Limb (tissue), 2 donors: ENCODE results near the gene GALNT5.
"Not testable (repeated sequence)": the region's sequence is repeated elsewhere in the genome, so short reads cannot be mapped to it uniquely, and the experiment has no call there.

Source experiments
- DNase-seq, 2 donors: peaks; one replicate each; pipeline ENCODE4 v3.0.0-alpha.2; 2016; ENCODE audit errors: extremely low spot score in 2 of 2

Gene GALNT5

GRCh38 chr2:157327621-157328500 is 70.4 kb downstream of the GALNT5 start:
- DNase-seq: peak; percentile 57 to 70

- DNase-seq: no peak
Observed at GRCh38 chr2:157329524-157329923, 72.0 kb downstream of the GALNT5 start.

- no peak for DNase-seq
Observed at GRCh38 chr2:157333304-157334047, 76.0 kb downstream of the GALNT5 start.

GRCh38 chr2:157334335-157334734 is 76.8 kb downstream of the GALNT5 start:
- no peak for DNase-seq

DNA sequence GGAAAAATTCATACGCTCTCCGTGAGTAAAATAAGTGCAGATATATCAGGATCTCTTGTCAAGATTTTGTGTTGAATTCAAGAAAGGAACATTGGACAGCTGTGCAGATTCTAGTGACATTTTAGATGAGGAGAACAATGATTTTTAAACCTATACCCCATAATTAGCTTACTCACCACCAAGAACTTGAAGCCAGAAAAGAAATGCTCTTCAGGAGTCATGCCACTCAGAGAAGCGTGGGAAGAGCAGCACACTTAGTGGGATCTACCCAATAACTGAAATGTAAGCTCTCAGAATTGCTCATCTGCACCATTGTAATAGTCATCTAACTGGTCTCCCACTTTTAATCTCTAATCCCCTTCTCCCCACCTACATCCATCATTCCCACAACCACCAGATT is 77.3 kb downstream of the GALNT5 start:
- DNase-seq: no peak

DNA sequence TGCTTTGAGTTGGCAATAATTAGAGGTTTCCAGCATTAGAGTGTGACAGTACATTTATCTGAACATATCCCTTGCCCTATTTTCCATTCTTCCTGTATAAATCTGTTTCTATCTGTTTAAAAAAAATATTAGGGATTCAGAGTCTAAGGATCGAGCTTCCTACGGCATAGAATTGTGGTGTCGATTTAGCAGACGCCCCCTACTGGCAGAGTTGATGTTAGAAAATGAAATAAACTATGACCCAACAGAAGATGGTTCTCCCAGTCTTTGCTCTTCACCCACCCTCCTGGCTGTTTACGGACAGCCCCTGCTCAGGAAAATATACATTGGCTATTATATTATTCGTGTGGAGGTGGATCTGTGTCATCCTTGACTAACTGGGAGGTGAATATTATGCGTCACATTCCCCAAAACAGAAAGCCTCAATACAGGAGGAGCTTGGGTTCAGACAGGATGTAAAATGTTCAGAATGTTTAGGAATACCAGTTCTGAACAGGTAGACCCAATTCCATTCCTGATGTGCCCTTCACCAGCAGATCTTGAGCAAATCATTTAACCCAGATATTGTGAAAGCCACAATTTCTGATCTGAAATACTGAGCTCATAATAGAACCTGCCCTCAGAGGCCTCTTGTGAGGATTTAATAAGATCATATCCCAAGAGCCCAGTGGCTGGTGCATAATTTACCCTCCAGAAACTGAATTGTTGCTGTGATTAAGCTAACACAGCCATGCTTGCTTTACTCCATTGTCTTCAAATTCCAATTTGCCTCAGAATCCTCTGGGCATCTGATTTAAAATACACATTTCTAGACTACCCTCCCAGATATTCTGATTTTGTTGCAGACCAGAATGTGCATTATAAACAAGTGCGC is 78.9 kb downstream of the GALNT5 start:
- DNase-seq: no peak

DNA sequence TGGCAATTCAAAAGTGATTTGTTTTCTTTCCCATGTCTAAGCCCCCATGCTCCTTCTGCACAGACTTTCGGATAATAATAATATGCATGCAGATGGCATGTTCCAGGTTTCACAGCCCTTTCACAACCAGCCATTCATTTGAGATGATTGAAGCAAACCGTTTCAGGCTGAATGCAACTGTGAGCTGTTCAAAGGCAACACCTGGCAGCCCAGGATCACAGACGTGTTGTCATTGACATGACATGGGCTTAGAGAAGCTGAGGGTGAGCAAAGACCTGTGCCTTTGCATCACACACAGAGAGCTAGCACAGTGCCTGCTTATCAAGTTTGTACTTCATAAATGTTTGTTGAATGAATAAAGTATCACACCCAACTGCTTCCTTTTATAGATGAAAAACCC is 80.5 kb downstream of the GALNT5 start:
- no peak for DNase-seq

- DNase-seq: no peak
Observed at GRCh38 chr2:157339965-157340655, 82.6 kb downstream of the GALNT5 start.

DNA sequence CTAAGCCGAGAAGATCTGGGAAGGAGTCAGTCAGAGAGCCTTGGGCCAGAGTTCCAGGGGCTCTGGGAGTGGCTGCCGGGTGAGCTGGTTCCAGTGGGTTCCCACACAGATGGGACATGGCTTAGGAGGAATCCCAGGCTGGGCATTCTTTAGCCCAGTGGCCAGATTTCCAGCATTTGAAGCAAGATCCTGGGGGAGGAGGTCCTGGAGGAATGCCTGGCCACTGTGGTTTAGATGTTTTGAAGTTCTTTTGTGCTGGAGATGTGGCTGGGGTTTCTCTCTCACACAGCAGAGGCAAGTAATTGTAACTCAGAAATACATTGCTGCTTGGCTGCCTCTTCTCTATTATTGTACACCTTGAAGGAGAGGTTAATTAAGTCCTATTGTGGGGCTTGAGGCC is 83.9 kb downstream of the GALNT5 start:
- not testable (repeated sequence) for DNase-seq

- DNase-seq: no peak
Observed at GRCh38 chr2:157345647-157346389, 88.3 kb downstream of the GALNT5 start.

DNA sequence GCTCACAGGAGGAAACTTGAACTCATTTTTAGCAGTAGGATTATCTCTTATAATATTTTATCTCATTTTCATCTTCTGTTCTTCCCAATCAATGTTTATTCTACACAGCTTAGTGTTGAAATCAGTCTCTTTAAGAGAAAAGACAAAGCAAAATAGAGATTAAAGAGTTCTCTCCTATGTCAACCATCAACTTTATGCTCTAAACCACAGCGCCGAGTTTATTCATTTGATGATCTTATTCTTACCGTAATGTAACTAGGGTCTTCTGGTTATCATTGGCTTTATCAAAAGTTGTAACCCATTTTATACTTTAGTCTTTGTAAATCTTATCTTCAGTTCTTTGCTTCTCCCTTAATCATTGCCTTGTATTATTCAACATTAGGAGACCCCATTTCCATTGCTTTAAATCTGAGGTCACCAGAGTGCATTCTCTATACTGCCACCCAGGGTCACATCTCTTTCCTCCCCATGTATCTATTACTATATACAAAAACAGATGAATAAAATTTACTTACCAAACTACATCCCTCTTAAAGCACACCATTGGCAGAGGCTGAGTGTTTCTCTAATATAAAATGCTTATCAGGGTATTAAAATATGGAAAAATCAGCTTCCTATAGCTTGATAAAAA is 90.9 kb downstream of the GALNT5 start:
- DNase-seq: no peak

DNA sequence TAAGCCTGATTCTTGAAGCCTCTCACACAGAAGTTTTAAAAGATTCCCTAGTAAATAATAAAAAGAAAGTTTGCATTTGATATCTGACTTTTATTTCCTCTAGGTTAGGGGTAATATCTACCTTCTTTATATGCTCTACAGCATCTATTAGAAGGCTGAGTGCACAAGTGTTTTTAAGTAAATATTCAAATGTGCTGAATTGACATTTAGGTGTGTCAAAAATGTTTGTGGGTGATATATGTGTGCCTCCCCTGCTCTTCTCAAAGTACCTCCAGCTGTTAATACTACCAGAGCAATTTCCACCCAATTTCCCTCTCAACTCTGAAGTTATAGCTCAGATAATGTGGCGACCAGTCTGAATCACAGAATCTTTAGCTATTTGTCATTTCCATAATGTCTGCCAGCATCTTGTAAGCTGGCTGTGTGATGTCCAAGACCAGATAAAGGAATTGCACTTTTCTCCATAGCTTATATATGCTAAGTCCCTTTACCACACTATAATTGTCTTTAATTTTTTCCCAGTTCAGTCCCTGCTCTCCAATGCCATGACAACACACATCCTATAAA is 92.5 kb downstream of the GALNT5 start:
- DNase-seq: no peak

DNA sequence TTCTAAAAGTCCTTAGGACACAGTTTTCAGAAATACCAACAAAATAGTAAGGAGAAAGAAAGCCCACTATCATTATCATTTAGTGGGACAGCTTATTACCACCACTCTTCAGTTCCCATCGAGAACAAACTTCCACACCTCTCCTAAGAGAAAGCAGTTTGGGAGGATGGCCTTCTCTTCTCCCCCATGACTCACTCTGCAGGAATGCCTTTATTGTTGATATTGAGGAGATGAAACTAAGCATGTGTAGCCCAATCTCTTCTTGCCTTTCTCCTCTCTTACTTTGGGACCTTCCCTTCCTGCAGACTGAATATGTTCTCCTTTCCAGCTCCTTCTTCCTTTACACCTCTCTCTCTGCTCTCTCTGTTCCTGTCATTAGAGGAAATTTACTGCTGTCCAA is 98.1 kb downstream of the GALNT5 start:
- DNase-seq: no peak

DNA sequence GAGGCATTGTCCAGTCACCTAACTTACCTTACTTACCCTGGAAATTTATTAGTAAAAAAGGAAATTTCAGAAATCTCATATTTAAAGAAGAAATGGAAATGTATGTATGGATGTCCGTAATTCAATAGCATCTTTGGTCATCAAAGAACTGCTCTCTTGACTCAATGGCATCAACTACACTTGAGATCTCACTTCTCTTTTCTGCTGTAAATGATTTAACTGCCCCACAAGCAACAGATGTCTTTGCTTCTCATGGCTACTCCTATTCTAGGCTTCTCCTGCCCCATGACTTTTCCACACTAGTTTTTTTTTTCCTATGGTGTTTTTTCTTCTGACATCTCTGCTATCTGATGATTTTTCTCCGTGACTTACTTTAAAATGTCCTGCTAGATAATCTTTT is 102.1 kb downstream of the GALNT5 start:
- no peak for DNase-seq

DNA sequence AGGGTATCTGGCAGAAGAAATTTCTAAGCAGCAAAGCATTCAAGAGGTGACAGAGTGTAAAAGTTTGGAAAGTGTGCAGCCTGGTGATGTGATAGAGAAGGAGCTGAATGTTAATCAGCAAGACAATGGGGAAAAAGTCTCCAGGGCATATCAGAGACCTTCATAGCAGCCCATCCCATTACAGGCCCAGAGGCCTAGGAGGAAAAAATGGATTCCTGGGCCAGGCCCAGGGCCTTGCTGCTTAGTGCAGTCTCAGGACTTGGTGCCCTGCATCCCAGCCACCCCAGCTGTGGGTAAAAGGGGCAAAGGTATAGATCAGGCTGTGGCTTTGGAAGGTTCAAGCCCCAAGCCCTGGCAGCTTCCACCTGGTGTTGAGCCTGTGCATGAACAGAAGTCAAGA is 104.0 kb downstream of the GALNT5 start:
- DNase-seq: no peak

DNA sequence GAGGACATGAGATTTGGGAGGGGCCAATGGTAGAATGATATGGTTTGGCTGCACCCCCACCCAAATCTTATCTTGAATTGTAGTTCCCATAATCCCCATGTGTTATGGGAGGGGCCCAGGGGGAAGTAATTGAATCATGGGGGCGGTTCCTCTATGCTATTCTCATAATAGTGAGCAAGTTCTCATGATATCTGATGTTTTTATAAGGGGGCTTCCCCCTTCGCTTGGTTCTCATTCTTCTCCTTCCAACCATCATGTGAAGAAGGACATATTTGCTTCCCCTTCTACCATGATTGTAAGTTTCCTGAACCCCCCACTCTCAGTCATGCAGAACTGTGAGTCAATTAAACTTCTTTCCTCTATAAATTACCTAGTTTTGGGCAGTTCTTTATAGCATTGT is 105.1 kb downstream of the GALNT5 start:
- DNase-seq: no peak

DNA sequence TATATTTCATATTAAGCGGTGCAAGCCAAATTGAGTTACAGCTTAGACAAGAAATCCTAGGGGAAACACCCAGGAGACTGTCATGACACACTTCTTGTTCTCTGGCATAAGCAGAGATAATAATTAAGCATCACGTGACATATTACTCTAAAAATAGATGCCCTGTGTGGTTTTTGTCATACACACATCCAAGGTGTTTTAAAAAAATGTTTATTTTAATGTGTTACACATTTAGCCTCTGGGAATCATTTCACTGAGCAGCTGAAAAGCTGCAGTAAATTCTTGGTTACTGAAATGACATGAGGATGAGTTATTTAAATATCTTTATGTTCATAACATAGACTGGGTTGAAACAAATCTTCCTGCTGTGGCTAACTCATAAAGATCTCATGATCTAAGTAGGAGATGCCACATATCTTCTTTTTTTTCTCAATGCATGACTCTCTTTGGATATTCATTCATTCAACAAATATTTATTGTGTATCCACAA is 106.2 kb downstream of the GALNT5 start:
- DNase-seq: no peak
